Right atrium auricular region (tissue), 2 donors: ENCODE data around the gene SMYD3. TPM values are rescaled to one million over a fixed set of nuclear protein-coding genes. Genes with fewer than 3 reads are reported as not detected.
"Not testable (repeated sequence)": the region's sequence is repeated elsewhere in the genome, so short reads cannot be mapped to it uniquely, and the experiment has no call there.

Source experiments
- DNase-seq: peaks from one replicate; pipeline ENCODE4 v3.0.0-alpha.2; 2019; ENCODE audit warnings: low spot score
- H3K27ac ChIP-seq, 2 donors: fragments of 200-600 bp; sonication (generic); 1 replicate in 1 of 2; 2 replicates in 1 of 2; pipeline ENCODE4 v1.5.1; 2016 to 2019
- H3K27me3 ChIP-seq, 2 donors: fragments of 200-600 bp; sonication (generic); one replicate each; pipeline versions ENCODE4 v1.5.1 to v1.6.0; 2017 to 2019
- H3K36me3 ChIP-seq: fragments of 200-600 bp; sonication (generic); one replicate; pipeline ENCODE4 v1.5.1; 2016
- H3K4me1 ChIP-seq, 2 donors: fragments of 200-600 bp; sonication (generic); one replicate each; pipeline versions ENCODE4 v1.5.1 to v1.6.0; 2017 to 2019
- H3K4me3 ChIP-seq, 2 donors: fragments of 200-600 bp; sonication (generic); 1 replicate in 1 of 2; 2 replicates in 1 of 2; pipeline ENCODE4 v1.5.1; 2017 to 2019; ENCODE audit warnings: mild to moderate bottlenecking in 1 of 2, moderate library complexity in 1 of 2
- H3K9me3 ChIP-seq, 2 donors: fragments of 200-600 bp; sonication (generic); one replicate each; pipeline ENCODE4 v1.5.1; 2019
- total RNA-seq, 2 donors: library from RNA; depleted of rRNA; stranded (reverse); fragments of >200 nt; gene quantifications; one replicate each; pipeline ENCODE4 v1.1.0, GENCODE V29; 2016
- TF ChIP-seq, protein P1 (sequence below), 2 donors: fragments of 200-600 bp; sonication (generic); IDR thresholded peaks; one replicate each; pipeline ENCODE4 v1.5.1; 2019; ENCODE audit warnings: antibody characterized with exemption in 2 of 2

The SMYD3 gene
- total RNA-seq, 2 donors from 2014 or later, result 7.9 to 8.5 TPM

DNA sequence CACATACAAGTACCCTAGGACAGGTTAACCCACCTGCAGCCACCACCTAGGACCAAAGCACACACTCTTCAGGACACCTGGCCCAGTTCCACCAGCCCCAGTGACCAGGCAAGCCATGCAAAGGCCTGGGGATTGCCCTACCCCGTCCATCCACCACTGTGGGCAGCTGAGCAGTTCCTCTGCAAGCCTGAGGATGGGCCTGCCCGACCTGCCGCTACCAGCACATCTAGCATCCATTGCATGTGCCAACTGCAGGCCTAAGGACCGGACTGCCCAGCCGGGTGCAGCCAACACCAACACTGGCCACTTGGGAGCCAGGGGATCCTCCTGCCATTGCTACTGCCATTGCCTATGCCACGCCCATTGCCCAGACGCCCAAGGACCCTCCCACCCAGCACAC, 558.3 kb downstream of the SMYD3 start:
- peaks cover 0 to 13% of the 10 kb centered on the region in 2 donors for H3K9me3 ChIP-seq
- TF ChIP-seq, protein P1, sequence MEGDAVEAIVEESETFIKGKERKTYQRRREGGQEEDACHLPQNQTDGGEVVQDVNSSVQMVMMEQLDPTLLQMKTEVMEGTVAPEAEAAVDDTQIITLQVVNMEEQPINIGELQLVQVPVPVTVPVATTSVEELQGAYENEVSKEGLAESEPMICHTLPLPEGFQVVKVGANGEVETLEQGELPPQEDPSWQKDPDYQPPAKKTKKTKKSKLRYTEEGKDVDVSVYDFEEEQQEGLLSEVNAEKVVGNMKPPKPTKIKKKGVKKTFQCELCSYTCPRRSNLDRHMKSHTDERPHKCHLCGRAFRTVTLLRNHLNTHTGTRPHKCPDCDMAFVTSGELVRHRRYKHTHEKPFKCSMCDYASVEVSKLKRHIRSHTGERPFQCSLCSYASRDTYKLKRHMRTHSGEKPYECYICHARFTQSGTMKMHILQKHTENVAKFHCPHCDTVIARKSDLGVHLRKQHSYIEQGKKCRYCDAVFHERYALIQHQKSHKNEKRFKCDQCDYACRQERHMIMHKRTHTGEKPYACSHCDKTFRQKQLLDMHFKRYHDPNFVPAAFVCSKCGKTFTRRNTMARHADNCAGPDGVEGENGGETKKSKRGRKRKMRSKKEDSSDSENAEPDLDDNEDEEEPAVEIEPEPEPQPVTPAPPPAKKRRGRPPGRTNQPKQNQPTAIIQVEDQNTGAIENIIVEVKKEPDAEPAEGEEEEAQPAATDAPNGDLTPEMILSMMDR (IDR thresholded peaks at IDR 0.05), result no peak

DNA sequence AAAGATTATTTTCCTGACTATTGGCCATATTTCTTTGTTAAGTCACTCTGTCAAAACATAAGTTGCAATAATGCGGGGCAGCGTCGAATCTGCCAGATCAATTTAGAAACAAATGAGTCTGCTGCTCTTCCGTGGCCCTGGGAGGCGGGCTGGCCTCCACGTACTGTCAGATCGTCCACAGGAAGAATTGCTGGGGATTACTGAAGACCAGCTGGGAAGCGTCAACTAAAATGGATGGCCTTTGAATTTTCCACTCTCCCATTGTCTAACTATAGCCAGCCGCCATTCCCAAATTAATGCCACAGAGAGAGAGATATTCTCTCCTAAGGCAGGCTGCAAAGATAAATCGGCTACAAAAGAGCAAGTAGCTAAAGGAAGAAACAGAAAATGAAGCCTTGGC, 560.2 kb downstream of the SMYD3 start:
- Histone ChIP-seq H3K27ac (no peak overlapping the region), H3K27me3 (no peaks in the 10 kb centered on the region), H3K4me1 (no peaks in the 10 kb centered on the region), H3K4me3 (peak overlapping the region in 1 of 2 donors; percentile 11), H3K9me3 (peaks cover 0 to 13% of the 10 kb centered on the region in 2 donors), H3K36me3 (no peaks in the 10 kb centered on the region)
- no peak for DNase-seq
- TF ChIP-seq, protein P1 (IDR thresholded peaks at IDR 0.05), result no peak

More for the DNA sequence above, 558.3 kb downstream of the SMYD3 start:
- DNase-seq, result no peak
- no peaks in the 10 kb centered on the region for H3K27me3 ChIP-seq
- no peaks in the 10 kb centered on the region for H3K36me3 ChIP-seq
- no peak overlapping the region for H3K4me3 ChIP-seq
- no peak overlapping the region for H3K27ac ChIP-seq
- H3K4me1 ChIP-seq, result no peaks in the 10 kb centered on the region

DNA sequence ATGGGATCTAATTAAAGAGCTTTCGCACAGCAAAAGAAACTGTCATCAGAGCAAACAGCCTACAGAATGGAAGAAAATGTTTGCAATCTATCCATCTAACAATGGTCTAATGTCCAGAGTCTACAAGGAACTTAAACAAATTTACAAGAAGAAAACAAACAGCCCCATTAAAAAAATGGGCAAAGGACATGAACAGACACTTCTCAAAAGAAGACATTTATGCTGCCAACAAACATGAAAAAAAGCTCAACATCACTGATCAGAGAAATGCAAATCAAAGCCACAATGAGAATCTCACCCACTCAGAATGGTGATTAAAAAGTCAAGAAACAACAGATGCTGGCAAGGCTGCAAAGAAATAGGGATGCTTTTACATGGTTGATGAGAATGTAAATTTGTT, 561.9 kb downstream of the SMYD3 start:
- not testable (repeated sequence) for H3K27ac ChIP-seq, DNase-seq, H3K4me3 ChIP-seq, H3K36me3 ChIP-seq, H3K27me3 ChIP-seq, H3K4me1 ChIP-seq
- peaks cover 0 to 13% of the 10 kb centered on the region in 2 donors for H3K9me3 ChIP-seq

DNA sequence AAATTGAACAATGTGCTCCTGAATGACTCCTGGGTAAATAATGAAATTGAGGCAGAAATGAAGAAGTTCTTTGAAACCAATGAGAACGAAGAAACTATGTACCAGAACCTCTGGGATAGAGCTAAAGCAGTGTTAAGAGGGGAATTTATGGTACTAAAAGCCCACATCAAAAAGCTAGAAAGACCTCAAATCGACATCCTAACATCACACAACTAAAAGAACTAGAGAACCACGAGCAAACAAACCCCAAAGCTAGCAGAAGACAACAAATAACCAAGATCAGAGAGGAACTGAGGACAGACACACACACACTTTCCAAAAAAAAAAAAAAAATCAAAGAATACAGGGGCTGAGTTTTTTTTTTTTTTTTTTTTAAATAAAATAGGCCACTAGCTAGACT, 564.2 kb downstream of the SMYD3 start:
- no peaks in the 10 kb centered on the region for H3K4me1 ChIP-seq
- H3K4me3 ChIP-seq, result no peak overlapping the region
- no peaks in the 10 kb centered on the region for H3K36me3 ChIP-seq
- DNase-seq, result no peak
- peaks cover 0 to 13% of the 10 kb centered on the region in 2 donors for H3K9me3 ChIP-seq
- no peak overlapping the region for H3K27ac ChIP-seq
- H3K27me3 ChIP-seq, result no peaks in the 10 kb centered on the region
- TF ChIP-seq, protein P1 (IDR thresholded peaks at IDR 0.05), result no peak

DNA sequence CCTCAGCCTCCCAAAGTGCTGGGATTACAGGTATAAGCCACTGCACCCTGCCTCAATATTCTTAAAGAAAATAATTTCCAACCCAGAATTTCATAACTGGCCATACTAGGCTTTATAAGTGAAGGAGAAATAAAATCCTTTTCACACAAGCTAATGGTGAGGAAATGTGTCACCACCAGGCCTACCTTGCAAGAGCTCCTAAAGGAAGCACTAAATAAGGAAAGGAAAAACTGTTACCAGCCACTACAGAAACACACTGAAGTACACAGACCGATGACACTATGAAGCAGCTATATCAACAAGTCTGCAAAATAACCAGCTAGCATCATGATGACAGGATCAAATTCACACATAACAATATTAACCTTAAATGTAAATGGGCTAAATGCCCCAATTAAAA, 565.3 kb downstream of the SMYD3 start:
- not testable (repeated sequence) for H3K36me3 ChIP-seq, H3K27me3 ChIP-seq, H3K4me3 ChIP-seq, H3K27ac ChIP-seq, H3K4me1 ChIP-seq, DNase-seq
- H3K9me3 ChIP-seq, result peaks cover 0 to 13% of the 10 kb centered on the region in 2 donors

DNA sequence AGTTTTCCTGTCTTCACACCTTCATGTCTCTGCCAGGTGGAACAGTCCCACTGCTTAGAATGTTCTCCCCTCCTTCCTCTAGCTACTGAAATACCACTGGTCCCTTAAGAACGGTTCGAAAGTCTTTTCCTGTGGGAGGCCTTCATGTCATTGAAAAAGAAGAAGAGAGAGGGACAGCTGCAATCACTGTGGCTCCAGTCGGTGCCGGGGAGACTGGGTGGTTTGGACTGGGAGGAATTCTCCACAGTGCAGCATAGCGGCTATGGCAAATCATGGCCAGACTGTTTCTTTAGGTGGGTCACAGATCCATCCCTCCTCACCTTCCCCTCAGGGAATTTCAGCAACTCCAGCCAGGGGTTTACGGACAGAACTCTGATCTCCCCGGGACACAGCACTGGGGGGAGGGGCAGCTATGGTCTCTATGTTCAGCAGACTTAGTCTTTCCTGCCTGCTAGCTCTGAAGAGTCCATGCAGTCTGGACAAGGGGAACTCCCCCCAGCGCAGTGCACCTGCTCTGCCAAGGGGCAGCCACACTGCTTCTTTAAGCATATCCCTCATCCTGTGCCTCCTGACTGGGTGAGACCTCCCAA, 567.2 kb downstream of the SMYD3 start:
- Histone ChIP-seq H3K4me3 (no peak overlapping the region), H3K27me3 (no peaks in the 10 kb centered on the region), H3K36me3 (no peaks in the 10 kb centered on the region), H3K9me3 (peaks cover 0 to 3% of the 10 kb centered on the region in 2 donors), H3K27ac (no peak overlapping the region), H3K4me1 (no peaks in the 10 kb centered on the region)
- TF ChIP-seq, protein P1 (IDR thresholded peaks at IDR 0.05), result no peak
- no peak for DNase-seq

DNA sequence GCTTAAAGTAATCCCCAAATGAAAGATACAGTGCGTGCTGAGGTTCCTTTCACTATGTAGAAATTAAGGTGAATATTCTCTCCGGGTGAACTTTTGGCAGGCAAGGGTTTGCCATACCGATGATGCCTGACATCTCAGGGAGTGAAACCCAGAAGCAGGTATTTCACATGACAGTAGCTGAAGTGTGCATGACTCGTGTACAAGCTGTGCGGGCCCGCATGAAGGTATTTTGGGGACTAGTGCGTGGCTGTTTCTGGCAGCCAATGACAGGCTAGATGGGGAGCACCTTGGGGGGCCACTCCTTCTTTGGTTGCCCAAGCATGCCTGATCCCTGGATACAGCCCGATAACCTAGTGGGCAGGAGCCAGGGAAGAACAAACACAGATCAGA, 569.0 kb downstream of the SMYD3 start:
- H3K27me3 ChIP-seq, result no peaks in the 10 kb centered on the region
- no peak for DNase-seq
- H3K36me3 ChIP-seq, result no peaks in the 10 kb centered on the region
- no peak overlapping the region for H3K4me3 ChIP-seq
- H3K27ac ChIP-seq, result no peak overlapping the region
- H3K4me1 ChIP-seq, result no peaks in the 10 kb centered on the region
- H3K9me3 ChIP-seq, result no peaks in the 10 kb centered on the region
- TF ChIP-seq, protein P1 (IDR thresholded peaks at IDR 0.05), result no peak
